Ovary (tissue), 9 donors: Measurements from ENCODE around the gene LIPH. TPM values are rescaled to one million over a fixed set of nuclear protein-coding genes. Genes with fewer than 3 reads are reported as not detected.

ENCODE experiments used
- DNase-seq, 5 donors: peaks; one replicate each; pipeline ENCODE4 v3.0.0-alpha.2; 2019 to 2020
- H3K27ac ChIP-seq, 2 donors: fragments of 200-600 bp; one replicate each; pipeline versions ENCODE4 v1.5.1 to v1.8.0; 2019 to 2022
- H3K27me3 ChIP-seq: fragments of 200-600 bp; one replicate; pipeline ENCODE4 v1.8.0; 2022
- H3K36me3 ChIP-seq: fragments of 200-600 bp; sonication (generic); one replicate; pipeline ENCODE4 v1.5.1; 2019
- H3K4me1 ChIP-seq: one replicate; pipeline ENCODE4 v1.8.1; 2013; ENCODE audit warnings: mild to moderate bottlenecking, moderate library complexity; ENCODE audit not compliant: insufficient read depth
- H3K4me3 ChIP-seq: fragments of 200-600 bp; sonication (generic); one replicate; pipeline ENCODE4 v1.5.1; 2017
- H3K9me3 ChIP-seq, 2 donors: fragments of 200-600 bp in 1 of 2; sonication (generic) in 1 of 2; one replicate each; pipeline versions ENCODE4 v1.5.1 to v1.8.1; 2013 to 2019; ENCODE audit warnings: mild to moderate bottlenecking in 1 of 2, moderate library complexity in 1 of 2
- EP300 ChIP-seq: sonication (generic); formaldehyde crosslinking; IDR thresholded peaks from one replicate; pipeline ENCODE4 v1.6.1; 2017; ENCODE audit warnings: antibody characterized with exemption
- POLR2A ChIP-seq: fragments of 450-650 bp; IDR thresholded peaks from one replicate; pipeline ENCODE4 v1.6.1; 2017; ENCODE audit warnings: antibody characterized with exemption, mild to moderate bottlenecking, moderate library complexity
- WGBS, 3 donors: extraction: QIAGEN DNeasy Blood & Tissue Kit in 1 of 3; methylation state at CpG; one replicate each; pipeline versions ENCODE4 v1.1.5 to v1.1.7; 2013 to 2017; 5-methylcytosine and 5-hydroxymethylcytosine counted together
- intact Hi-C, 4 donors: fragments of 100-400 bp; cut with DNase I; formaldehyde crosslinking; loops; one replicate each; pipeline versions ENCODE4 v1.11.0 to v1.15.1; 2022 to 2023
- polyA plus RNA-seq, 2 donors: library from polyadenylated mRNA; stranded (reverse); fragments of 200-250 nt in 1 of 2; fragments of 350-450 nt in 1 of 2; fragmentation: Illumina TruSeq in 1 of 2; extraction: RNeasy Lipid Tissue Mini Kit (QIAGEN cat#74804) in 1 of 2; gene quantifications; one replicate each; pipeline ENCODE4 v1.2.3, GENCODE V29; 2013 to 2014
- total RNA-seq, 7 donors: library from RNA; depleted of rRNA in 2 of 7; stranded (reverse); fragments of >200 nt in 2 of 7; fragmentation: NEBNext Ultra II Directional in 3 of 7; extraction: Animal tissue kit (Norgen Biotek cat#: 25700) in 3 of 7; gene quantifications; one replicate each; pipeline versions ENCODE4 v1.1.0 to v1.2.4, GENCODE V29; 2016 to 2023
- TF ChIP-seq, protein P1 (sequence below), 3 donors: fragments of 450-650 bp in 2 of 3; fragments of 200-600 bp in 1 of 3; IDR thresholded peaks; one replicate each; pipeline versions ENCODE4 v1.5.1 to v1.8.0; 2016 to 2022; ENCODE audit warnings: antibody characterized with exemption in 3 of 3, mild to moderate bottlenecking in 1 of 3
- donor health status: DM: no; HTN: no; CAD: no; lungs with moderate emphysema.
- donor health status: DM: no; HTN: no; CAD: no.
- donor health status: Bipolar disorder and iron deficiency.
- donor health status: DM: yes; HTN: yes; CAD: no.
- donor health status: DM: no; HTN: no; CAD: no.
- donor health status: DM: yes; HTN: yes; CAD: no.

LIPH gene
- total and polyA plus RNA-seq, 9 donors = 0.12 to 12.1 (median 0.69) TPM; not detected in 2

DNA sequence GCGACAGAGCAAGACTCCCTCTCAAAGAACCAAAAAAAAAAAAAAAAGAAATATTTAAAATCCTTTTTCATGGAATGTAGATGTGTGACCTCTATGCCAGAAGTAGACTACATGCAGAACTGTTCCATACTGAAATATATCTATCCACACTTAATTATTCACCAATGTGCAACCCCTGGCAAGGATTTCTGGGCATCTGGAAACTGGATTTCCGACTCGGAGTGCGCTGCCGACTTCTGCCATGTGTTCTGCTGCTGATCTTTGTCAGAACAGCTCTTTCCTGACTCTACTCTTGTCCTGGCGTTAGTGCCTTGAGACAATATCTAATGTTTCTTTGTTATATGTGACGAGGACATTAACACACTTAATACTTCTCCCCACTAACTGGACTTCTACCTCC, 11.7 kb downstream of the LIPH start:
- Histone ChIP-seq H3K4me1 (no peaks in the 10 kb centered on the region), H3K27ac (no peak overlapping the region), H3K36me3 (no peaks in the 10 kb centered on the region), H3K27me3 (no peaks in the 10 kb centered on the region), H3K9me3 (no peaks in the 10 kb centered on the region), H3K4me3 (no peak overlapping the region)
- TF ChIP-seq EP300 (no peak), POLR2A (no peak)
- TF ChIP-seq, protein P1, sequence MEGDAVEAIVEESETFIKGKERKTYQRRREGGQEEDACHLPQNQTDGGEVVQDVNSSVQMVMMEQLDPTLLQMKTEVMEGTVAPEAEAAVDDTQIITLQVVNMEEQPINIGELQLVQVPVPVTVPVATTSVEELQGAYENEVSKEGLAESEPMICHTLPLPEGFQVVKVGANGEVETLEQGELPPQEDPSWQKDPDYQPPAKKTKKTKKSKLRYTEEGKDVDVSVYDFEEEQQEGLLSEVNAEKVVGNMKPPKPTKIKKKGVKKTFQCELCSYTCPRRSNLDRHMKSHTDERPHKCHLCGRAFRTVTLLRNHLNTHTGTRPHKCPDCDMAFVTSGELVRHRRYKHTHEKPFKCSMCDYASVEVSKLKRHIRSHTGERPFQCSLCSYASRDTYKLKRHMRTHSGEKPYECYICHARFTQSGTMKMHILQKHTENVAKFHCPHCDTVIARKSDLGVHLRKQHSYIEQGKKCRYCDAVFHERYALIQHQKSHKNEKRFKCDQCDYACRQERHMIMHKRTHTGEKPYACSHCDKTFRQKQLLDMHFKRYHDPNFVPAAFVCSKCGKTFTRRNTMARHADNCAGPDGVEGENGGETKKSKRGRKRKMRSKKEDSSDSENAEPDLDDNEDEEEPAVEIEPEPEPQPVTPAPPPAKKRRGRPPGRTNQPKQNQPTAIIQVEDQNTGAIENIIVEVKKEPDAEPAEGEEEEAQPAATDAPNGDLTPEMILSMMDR (IDR thresholded peaks at IDR 0.05) = no peak
- no peak for DNase-seq
- 86 to 89% (median 88%) methylated on average over 7 of the region's 7 CpGs for WGBS, 3 donors
- intact Hi-C loops = no loop called here

GRCh38 chr3:185539934-185540333, 12.5 kb downstream of the LIPH start:
- intact Hi-C loops = no loop called here
- TF ChIP-seq POLR2A (no peak), EP300 (no peak)
- TF ChIP-seq, protein P1 (IDR thresholded peaks at IDR 0.05) = no peak
- no peaks in the 10 kb centered on the region for H3K4me1 ChIP-seq

GRCh38 chr3:185537369-185537970, 14.9 kb downstream of the LIPH start:
- intact Hi-C loops = no loop called here
- TF ChIP-seq EP300 (no peak), POLR2A (no peak)
- TF ChIP-seq, protein P1 (IDR thresholded peaks at IDR 0.05) = no peak
- 59 to 61% (median 59%) methylated on average over 9 of the region's 9 CpGs for WGBS, 3 donors

More at GRCh38 chr3:185539934-185540333, 12.5 kb downstream of the LIPH start:
- Histone ChIP-seq H3K36me3 (no peaks in the 10 kb centered on the region), H3K9me3 (no peaks in the 10 kb centered on the region), H3K27ac (no peak overlapping the region), H3K27me3 (no peaks in the 10 kb centered on the region), H3K4me3 (no peak overlapping the region)
- 60 to 70% (median 65%) methylated on average over 2 of the region's 2 CpGs for WGBS, 3 donors
- no peak for DNase-seq

GRCh38 chr3:185534511-185534910, 17.9 kb downstream of the LIPH start:
- WGBS, 3 donors = 63 to 78% (median 66%) methylated on average over 2 of the region's 2 CpGs
- TF ChIP-seq, protein P1 (IDR thresholded peaks at IDR 0.05) = no peak
- TF ChIP-seq EP300 (no peak), POLR2A (no peak)
- Histone ChIP-seq H3K27me3 (no peaks in the 10 kb centered on the region), H3K9me3 (no peaks in the 10 kb centered on the region), H3K27ac (no peak overlapping the region), H3K36me3 (no peaks in the 10 kb centered on the region), H3K4me1 (no peaks in the 10 kb centered on the region), H3K4me3 (no peak overlapping the region)
- DNase-seq = no peak
- intact Hi-C loops = no loop called here

More at GRCh38 chr3:185537369-185537970, 14.9 kb downstream of the LIPH start:
- no peak overlapping the region for H3K27ac ChIP-seq
- no peaks in the 10 kb centered on the region for H3K36me3 ChIP-seq
- no peak overlapping the region for H3K4me3 ChIP-seq
- H3K4me1 ChIP-seq = no peaks in the 10 kb centered on the region
- DNase-seq = no peak
- no peaks in the 10 kb centered on the region for H3K27me3 ChIP-seq
- no peaks in the 10 kb centered on the region for H3K9me3 ChIP-seq
